HCT116 (cell line): ENCODE measurements around the gene HLA-DOA. TPM values are rescaled to one million over a fixed set of nuclear protein-coding genes. Genes with fewer than 3 reads are reported as not detected.

Experiments
- ATAC-seq: fragments of 200-7000 bp; cut with Tn5 transposase; 2 replicates; pipeline ENCODE4 v1.9.1; 2020; ENCODE audit warnings: mild to moderate bottlenecking, moderate library complexity
- BruUV-seq: library from RNA; stranded (reverse); fragments of 400-500 nt; replicated peaks from 2 replicates; lab custom pipeline; 2021; lab: Mats Ljungman, UMichigan
- CTCF ChIA-PET: fragments of 300-600 bp; sonication (Branson Sonifier 250); formaldehyde crosslinking; loops from one replicate; lab custom pipeline; 2021; ENCODE audit warnings: antibody characterized with exemption; lab: Charles Lee
- POLR2A ChIA-PET: fragments of 300-600, 350-600 bp; sonication (Branson Sonifier 250); formaldehyde crosslinking; loops from one replicate; lab custom pipeline; 2021; ENCODE audit warnings: antibody characterized with exemption; lab: Charles Lee
- RAD21 ChIA-PET, 2 experiments: fragments of 300-600 bp; sonication (Branson Sonifier 250); formaldehyde crosslinking; loops; one replicate each; lab custom pipeline; 2023; ENCODE audit warnings: low total read pairs in 2 of 2; ENCODE audit not compliant: uncharacterized antibody in 2 of 2, unreplicated experiment in 2 of 2, low non-redundant PET in 1 of 2; lab: Charles Lee
- DNase-seq: peaks from one replicate; pipeline ENCODE4 v3.0.0-alpha.2; 2010; ENCODE audit warnings: low read depth, low spot score
- H2AFZ ChIP-seq: fragments of 200-600 bp; shearing (Covaris generic), sonication (generic); 2 replicates; pipeline ENCODE4 v1.6.1; 2017; ENCODE audit warnings: low read depth, mixed run types, mixed read lengths, antibody characterized with exemption, low read length; ENCODE audit not compliant: poor library complexity, severe bottlenecking
- H3K27ac ChIP-seq: 2 replicates; pipeline ENCODE4 v1.5.1; 2012; ENCODE audit warnings: low read depth, low read length
- H3K27me3 ChIP-seq: fragments of 200-600 bp; sonication (generic); 2 replicates; pipeline ENCODE4 v1.6.1; 2016; ENCODE audit warnings: mixed run types, low read length, mixed read lengths; ENCODE audit not compliant: insufficient read depth
- H3K36me3 ChIP-seq, 2 experiments: fragments of 200-500 bp in 1 of 2; fragments of 200-600 bp in 1 of 2; sonication (Bioruptor generic) in 1 of 2; sonication (generic) in 1 of 2; 2 replicates each; pipeline versions ENCODE4 v1.5.1 to v1.6.1; 2014 to 2016; ENCODE audit warnings: low read length in 2 of 2, inconsistent platforms in 1 of 2, mixed read lengths in 1 of 2, mixed run types in 1 of 2; ENCODE audit not compliant: insufficient read depth in 2 of 2, control insufficient read depth in 1 of 2
- H3K4me1 ChIP-seq, 2 experiments: fragments of 200-600 bp in 1 of 2; sonication (generic) in 1 of 2; 2 replicates each; pipeline versions ENCODE4 v1.5.1 to v1.6.1; 2012 to 2017; ENCODE audit warnings: low read length in 2 of 2, inconsistent platforms in 1 of 2, mild to moderate bottlenecking in 1 of 2, mixed read lengths in 1 of 2, mixed run types in 1 of 2, moderate library complexity in 1 of 2; ENCODE audit not compliant: insufficient read depth in 2 of 2, control insufficient read depth in 1 of 2
- H3K4me2 ChIP-seq: fragments of 200-600 bp; sonication (generic); 2 replicates; pipeline ENCODE4 v1.6.1; 2017; ENCODE audit warnings: mixed run types, low read length, mixed read lengths
- H3K4me3 ChIP-seq, 2 experiments: fragments of 200-600 bp in 1 of 2; sonication (generic) in 1 of 2; replicated peaks in 1 of 2; 2 replicates each; pipeline ENCODE4 v1.5.1; 2011 to 2016; ENCODE audit warnings: low read length in 2 of 2, control low read depth in 1 of 2, low read depth in 1 of 2, mild to moderate bottlenecking in 1 of 2, mixed read lengths in 1 of 2, mixed run types in 1 of 2
- H3K79me2 ChIP-seq: fragments of 200-600 bp; sonication (generic); 2 replicates; pipeline ENCODE4 v1.6.1; 2017; ENCODE audit warnings: mild to moderate bottlenecking, mixed run types, low read length, moderate library complexity, mixed read lengths; ENCODE audit not compliant: insufficient read depth
- H3K9ac ChIP-seq: fragments of 200-600 bp; sonication (generic); 2 replicates; pipeline ENCODE4 v1.6.1; 2016; ENCODE audit warnings: low read length, mixed read lengths
- H3K9me2 ChIP-seq: fragments of 200-600 bp; sonication (generic), shearing (Covaris generic); 2 replicates; pipeline ENCODE4 v1.6.1; 2017; ENCODE audit warnings: mixed run types, mild to moderate bottlenecking, moderate library complexity; ENCODE audit not compliant: insufficient read depth
- H3K9me3 ChIP-seq, 2 experiments: fragments of 200-500 bp in 1 of 2; fragments of 200-600 bp in 1 of 2; sonication (Bioruptor generic) in 1 of 2; sonication (generic) in 1 of 2; 2 replicates each; pipeline ENCODE4 v1.6.1; 2014 to 2017; ENCODE audit warnings: low read length in 2 of 2, mixed read lengths in 2 of 2, inconsistent platforms in 1 of 2, low read depth in 1 of 2, mild to moderate bottlenecking in 1 of 2, mixed run types in 1 of 2, moderate library complexity in 1 of 2; ENCODE audit not compliant: control insufficient read depth in 1 of 2, insufficient read depth in 1 of 2
- H4K20me1 ChIP-seq: fragments of 200-600 bp; sonication (generic), shearing (Covaris generic); 2 replicates; pipeline ENCODE4 v1.6.1; 2017; ENCODE audit warnings: mixed run types, mild to moderate bottlenecking, moderate library complexity; ENCODE audit not compliant: insufficient read depth
- CBX3 ChIP-seq: IDR thresholded peaks from 2 replicates; pipeline ENCODE4 v1.6.1; 2012; ENCODE audit warnings: low read depth
- CEBPB ChIP-seq: IDR thresholded peaks from 2 replicates; pipeline ENCODE4 v1.6.1; 2012; ENCODE audit warnings: low read depth
- EGR1 ChIP-seq: IDR thresholded peaks from 2 replicates; pipeline ENCODE4 v1.6.1; 2012; ENCODE audit warnings: low read depth
- EZH2 ChIP-seq: fragments of 200-600 bp; sonication (generic); IDR thresholded peaks from 2 replicates; pipeline ENCODE4 v1.6.1; 2017; ENCODE audit warnings: antibody characterized with exemption, mixed run types
- EZH2phosphoT487 ChIP-seq: fragments of 200-600 bp; IDR thresholded peaks from 2 replicates; pipeline ENCODE4 v1.6.1; 2018; ENCODE audit warnings: antibody characterized with exemption, borderline replicate concordance
- FOSL1 ChIP-seq: IDR thresholded peaks from 2 replicates; pipeline ENCODE4 v1.6.1; 2012; ENCODE audit warnings: low read depth
- POLR2AphosphoS5 ChIP-seq: IDR thresholded peaks from 2 replicates; pipeline ENCODE4 v1.6.1; 2011; ENCODE audit warnings: mild to moderate bottlenecking, low read depth, low read length, moderate library complexity
- RAD21 ChIP-seq: IDR thresholded peaks from 2 replicates; pipeline ENCODE4 v1.6.1; 2012; ENCODE audit warnings: low read depth, mild to moderate bottlenecking
- SIN3A ChIP-seq: IDR thresholded peaks from 2 replicates; pipeline ENCODE4 v1.6.1; 2012; ENCODE audit warnings: low read depth
- SP1 ChIP-seq: IDR thresholded peaks from 2 replicates; pipeline ENCODE4 v1.6.1; 2012; ENCODE audit warnings: low read depth
- SRF ChIP-seq: IDR thresholded peaks from 2 replicates; pipeline ENCODE4 v1.6.1; 2012; ENCODE audit warnings: low read depth
- TCF7L2 ChIP-seq: IDR thresholded peaks from 2 replicates; pipeline ENCODE4 v1.7.0; 2011; ENCODE audit warnings: borderline replicate concordance, inconsistent platforms; ENCODE audit not compliant: insufficient read depth, insufficient read length; ENCODE audit errors: extremely low read depth
- YY1 ChIP-seq: IDR thresholded peaks from 2 replicates; pipeline ENCODE4 v1.6.1; 2011; ENCODE audit warnings: low read length, low read depth, moderate library complexity, mild to moderate bottlenecking; ENCODE audit not compliant: insufficient replicate concordance; ENCODE audit errors: extremely low read depth
- ZNF274 ChIP-seq: fragments of 200-500 bp; sonication (Bioruptor generic); IDR thresholded peaks from 2 replicates; pipeline ENCODE4 v1.6.1; 2014; ENCODE audit warnings: mild to moderate bottlenecking, low read depth, low read length, inconsistent platforms
- intact Hi-C: fragments of 100-400 bp; cut with micrococcal nuclease; formaldehyde crosslinking; loops from 2 replicates; pipeline ENCODE4 v1.10.0; 2022
- total RNA-seq: library from RNA; stranded (reverse); gene quantifications from one replicate; pipeline ENCODE4 v1.2.1, GENCODE V29; 2021; ENCODE audit not compliant: unreplicated experiment
- TF ChIP-seq, protein P1 (sequence below), 3 experiments: fragments of 200-600 bp in 1 of 3; sonication (generic) in 1 of 3; IDR thresholded peaks in 2 of 3; conservative IDR thresholded peaks in 1 of 3; 2 replicates each; pipeline ENCODE4 v1.5.1; 2012 to 2017; ENCODE audit warnings: low read depth in 2 of 3, low read length in 2 of 3, antibody characterized with exemption in 1 of 3, borderline replicate concordance in 1 of 3, control low read depth in 1 of 3, mild to moderate bottlenecking in 1 of 3, mixed read lengths in 1 of 3, mixed run types in 1 of 3, moderate library complexity in 1 of 3; ENCODE audit not compliant: insufficient read depth in 1 of 3
- TF ChIP-seq, protein P2 (sequence below): IDR thresholded peaks from 2 replicates; pipeline ENCODE4 v1.6.1; 2012

HLA-DOA gene
- total RNA-seq, 1 experiment from 2014 or later, result 0.39 TPM

DNA sequence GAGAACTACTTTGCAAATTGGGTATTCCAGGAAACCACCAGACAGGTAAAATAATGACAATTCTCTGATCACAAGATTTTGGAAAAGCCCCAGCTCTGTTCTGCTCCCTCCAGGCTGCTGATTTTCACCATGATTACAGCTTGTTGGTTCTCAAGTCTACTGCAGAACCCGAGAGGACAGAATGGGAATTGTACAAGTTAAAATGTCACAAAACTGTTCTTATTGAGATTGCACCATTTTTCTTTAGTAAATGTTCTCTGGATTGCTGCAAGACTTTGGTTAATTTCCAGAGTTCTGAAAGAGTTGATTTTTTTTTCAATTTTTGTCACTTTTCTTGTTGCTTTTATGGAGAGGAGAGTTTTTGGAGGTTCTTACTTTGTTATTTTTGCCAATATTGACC is 27.1 kb upstream of the HLA-DOA start (continued):
- no peak for TF ChIP-seq FOSL1
- no peak for TF ChIP-seq EZH2
- TF ChIP-seq CEBPB, result no peak

DNA sequence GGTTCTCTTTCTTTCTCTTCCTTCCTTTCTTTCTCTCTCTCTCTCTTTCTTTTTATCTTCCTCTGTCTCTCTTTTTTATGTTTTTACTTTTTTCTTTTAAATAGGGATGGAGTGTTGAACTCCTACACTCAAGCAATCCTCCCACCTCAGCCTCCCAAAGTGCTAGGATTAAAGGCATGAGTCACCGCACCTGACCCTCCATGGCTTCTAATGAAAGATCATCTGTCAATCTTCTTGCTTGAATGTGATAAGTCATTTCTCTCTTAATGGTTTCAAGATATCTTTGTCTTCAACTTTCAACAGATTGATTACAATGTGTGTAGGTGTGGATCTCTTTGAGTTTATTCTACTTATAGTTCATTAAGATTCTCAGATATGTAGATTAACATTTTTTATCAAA is 25.2 kb upstream of the HLA-DOA start:
- H3K9me3 ChIP-seq, result no peaks in the 10 kb centered on the region
- H3K4me3 ChIP-seq, result no peak overlapping the region
- H4K20me1 ChIP-seq, result no peaks in the 10 kb centered on the region
- no peak for DNase-seq
- no peak overlapping the region for H3K9ac ChIP-seq
- TF ChIP-seq EGR1 (no peak), ZNF274 (no peak), YY1 (no peak), SP1 (no peak), EZH2phosphoT487 (no peak), CEBPB (no peak), EZH2 (no peak), POLR2AphosphoS5 (no peak), SIN3A (no peak), CBX3 (no peak), TCF7L2 (no peak), RAD21 (no peak), SRF (no peak)
- TF ChIP-seq, protein P1, sequence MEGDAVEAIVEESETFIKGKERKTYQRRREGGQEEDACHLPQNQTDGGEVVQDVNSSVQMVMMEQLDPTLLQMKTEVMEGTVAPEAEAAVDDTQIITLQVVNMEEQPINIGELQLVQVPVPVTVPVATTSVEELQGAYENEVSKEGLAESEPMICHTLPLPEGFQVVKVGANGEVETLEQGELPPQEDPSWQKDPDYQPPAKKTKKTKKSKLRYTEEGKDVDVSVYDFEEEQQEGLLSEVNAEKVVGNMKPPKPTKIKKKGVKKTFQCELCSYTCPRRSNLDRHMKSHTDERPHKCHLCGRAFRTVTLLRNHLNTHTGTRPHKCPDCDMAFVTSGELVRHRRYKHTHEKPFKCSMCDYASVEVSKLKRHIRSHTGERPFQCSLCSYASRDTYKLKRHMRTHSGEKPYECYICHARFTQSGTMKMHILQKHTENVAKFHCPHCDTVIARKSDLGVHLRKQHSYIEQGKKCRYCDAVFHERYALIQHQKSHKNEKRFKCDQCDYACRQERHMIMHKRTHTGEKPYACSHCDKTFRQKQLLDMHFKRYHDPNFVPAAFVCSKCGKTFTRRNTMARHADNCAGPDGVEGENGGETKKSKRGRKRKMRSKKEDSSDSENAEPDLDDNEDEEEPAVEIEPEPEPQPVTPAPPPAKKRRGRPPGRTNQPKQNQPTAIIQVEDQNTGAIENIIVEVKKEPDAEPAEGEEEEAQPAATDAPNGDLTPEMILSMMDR (IDR thresholded peaks at IDR 0.05 in 2 of 3, conservative IDR thresholded peaks at IDR 0.05 in 1 of 3; ENCODE audit: borderline replicate concordance in 1 of 3, insufficient read depth in 1 of 3, low read depth in 2 of 3, low read length in 2 of 3), result no peak
- TF ChIP-seq, protein P2, sequence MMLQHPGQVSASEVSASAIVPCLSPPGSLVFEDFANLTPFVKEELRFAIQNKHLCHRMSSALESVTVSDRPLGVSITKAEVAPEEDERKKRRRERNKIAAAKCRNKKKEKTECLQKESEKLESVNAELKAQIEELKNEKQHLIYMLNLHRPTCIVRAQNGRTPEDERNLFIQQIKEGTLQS, result no peak
- TF ChIP-seq, all 23 proteins: peak for 0
- ChIA-PET POLR2A (no interaction called here), CTCF (no interaction called here), RAD21 (no interaction called here)
- Histone ChIP-seq H3K27me3 (peaks cover 17% of the 10 kb centered on the region), H3K27ac (no peak overlapping the region), H3K4me1 (no peaks in the 10 kb centered on the region), H3K79me2 (no peaks in the 10 kb centered on the region), H3K9me2 (no peaks in the 10 kb centered on the region), H3K36me3 (no peaks in the 10 kb centered on the region), H3K4me2 (no peak overlapping the region), H2AFZ (no peak overlapping the region)
- ATAC-seq, result no peak
- intact Hi-C loops, result no loop called here
- no TSS peak for BruUV-seq
